Stimulated activated CD8-positive, alpha-beta memory T cell treated with anti-CD3 and anti-CD28 coated beads, Interleukin-15, amount 100 ng/mL, for 24 hours (primary cell): ENCODE results near the gene PARD3B.

Experiments used
- DNase-seq: peaks from one replicate; pipeline ENCODE4 v3.0.0-alpha.2; 2020; ENCODE audit warnings: low read depth

The PARD3B gene

DNA sequence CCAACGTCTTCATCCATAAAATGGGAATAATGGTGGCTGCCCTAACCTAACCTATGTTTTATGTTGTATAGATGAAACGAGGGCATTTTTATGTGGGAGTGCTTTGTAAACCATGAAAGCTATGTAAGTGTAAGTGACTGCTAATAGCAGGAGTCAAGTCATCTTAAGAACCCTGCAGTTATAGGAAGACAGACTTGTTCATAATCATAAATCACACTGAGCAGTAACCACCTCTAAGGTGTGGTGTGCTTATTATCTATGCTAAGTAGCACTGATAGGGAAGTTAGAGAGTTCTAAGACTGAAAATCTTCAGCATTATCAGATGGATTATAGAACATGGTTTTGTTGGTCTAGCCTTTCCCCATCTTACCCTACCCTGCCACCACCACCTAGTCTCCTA lies 1112.8 kb downstream of the PARD3B start:
- DNase-seq = no peak

DNA sequence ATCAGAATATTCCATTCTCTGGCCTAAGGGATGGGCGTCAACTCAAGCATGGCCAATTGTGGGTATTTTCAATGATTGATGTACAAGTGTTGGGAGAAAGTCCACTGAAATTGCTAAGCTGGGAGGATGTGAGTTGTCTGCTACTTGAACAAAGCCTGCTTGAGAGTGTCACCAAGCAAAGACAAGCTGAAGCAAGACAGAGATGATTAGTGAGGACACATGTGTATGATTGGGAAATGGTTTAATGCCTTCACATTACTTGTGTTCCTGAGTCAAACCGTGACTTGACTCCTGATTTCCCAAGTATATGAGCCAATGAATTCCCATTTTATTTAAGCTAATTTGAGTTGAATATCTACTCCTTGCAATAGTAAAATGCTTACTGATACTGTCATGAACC lies 1113.3 kb downstream of the PARD3B start:
- no peak for DNase-seq

DNA sequence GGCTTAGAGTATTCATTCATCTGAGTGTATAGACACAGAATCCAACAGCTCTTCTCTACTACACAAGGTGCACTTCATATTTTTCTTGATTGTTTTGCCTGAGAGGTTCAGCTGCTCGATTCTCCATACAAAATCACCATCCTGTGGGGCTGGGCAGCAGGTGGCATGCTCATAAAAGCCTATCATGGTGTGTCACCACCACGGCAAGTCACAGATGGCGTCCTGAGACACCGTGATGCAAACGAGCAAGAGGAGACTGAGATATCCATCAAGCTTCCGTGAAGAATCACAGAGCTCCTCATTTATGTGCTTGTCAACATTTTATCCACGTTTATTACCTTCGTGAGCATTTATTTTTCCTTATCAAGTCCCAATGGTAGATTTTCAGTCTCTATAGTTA lies 1114.6 kb downstream of the PARD3B start:
- no peak for DNase-seq

DNA sequence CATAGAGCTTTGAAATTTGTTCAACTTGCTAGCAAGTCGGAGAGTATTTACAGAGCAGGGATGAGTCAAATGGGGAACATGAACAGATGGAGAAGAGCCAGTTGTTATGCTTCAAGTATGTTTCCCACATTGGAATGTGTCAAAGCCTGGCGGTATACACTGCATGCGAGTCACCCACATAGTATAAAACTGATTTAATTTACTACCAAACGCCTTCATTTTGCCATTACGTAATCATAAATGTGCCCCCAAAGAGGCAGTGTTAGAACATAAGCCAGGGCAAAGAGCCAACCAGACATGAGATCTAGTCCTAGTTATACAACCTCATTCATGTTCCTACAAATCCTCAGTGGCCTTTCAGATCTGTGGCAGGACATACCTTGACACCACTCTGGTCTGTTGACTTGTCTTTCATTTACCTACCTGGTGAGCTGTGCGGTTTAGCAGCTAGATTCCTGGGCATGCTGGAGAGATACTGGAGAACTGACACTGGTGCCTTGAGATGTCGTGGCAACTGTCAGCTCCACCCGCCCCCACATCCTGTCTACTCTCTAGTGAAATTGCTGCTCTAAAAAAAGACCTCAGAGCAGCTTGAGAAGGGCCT lies 1115.3 kb downstream of the PARD3B start:
- DNase-seq = no peak

DNA sequence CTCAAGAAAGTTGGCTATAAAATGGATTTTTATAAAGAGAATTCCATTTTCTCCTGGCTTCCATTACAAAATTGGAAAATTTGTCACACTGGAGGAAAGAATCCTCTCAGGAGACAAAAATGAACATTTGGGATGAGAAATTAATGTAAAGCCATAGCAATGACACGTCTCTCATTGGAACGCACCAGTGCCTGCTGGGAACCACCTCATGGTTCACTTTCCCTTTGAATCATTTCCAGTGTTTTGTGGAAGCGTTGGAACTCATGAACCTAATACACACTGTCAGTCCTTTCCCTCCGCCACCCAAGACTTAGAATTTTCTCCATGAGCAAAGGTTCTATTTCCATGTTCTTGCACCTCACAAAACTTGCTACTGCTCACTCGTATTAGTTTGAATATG lies 1116.0 kb downstream of the PARD3B start:
- no peak for DNase-seq

DNA sequence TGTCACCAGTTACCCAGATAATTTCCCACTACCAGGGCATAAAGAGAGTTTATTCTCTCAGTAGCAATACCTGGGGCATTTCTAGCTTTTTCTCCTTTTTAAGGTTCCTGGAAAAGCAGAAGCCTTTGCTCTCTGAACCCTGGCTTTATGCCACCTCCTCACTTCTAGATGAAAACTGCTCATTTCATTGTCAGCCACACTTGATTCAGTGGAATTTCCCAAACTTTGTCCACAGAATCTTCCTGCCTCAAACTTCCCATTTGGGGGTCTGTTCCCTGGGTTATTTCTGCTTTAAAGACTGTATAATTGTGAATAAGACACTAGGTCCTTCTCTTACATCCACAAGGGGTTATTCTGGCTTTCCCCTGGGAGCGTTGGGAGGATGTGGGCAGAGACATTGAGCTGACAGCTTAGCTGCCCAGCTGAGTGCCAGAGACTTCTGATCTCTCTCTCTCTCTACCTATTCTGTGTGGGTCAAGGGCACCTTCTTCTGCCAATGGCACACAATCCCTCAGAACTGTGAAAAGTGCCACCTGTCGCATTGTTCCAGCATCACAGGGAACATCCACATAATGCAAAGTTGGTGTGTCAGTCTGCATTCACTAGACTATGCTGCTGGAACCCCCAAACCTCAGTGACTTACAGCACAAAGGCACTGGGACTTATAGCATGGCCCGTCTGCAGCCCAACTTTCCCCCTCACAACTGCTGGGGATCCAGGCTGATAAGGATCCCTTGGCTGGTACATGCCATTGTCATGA lies 1117.1 kb downstream of the PARD3B start:
- DNase-seq = no peak

DNA sequence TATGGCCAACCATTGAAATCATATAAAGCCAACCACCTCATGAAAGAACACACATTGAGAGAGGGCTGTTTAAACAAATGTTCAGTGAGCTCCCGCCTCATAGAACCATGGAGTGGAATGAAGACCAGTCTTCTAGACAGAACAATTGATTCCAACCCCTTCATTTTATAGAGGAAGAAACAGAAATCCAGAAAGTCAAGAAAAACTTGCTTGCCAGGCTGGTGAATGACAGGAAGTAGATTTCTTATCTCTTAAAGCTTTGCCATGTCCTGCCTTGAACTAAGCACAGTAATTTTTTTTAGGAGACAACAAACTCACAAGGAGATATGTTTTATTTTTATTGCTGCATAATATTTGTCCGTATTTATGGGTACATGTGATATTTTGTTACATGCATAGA lies 1120.5 kb downstream of the PARD3B start:
- no peak for DNase-seq
